ENCODE results near the gene ACTR3. TPM values are rescaled to one million over a fixed set of nuclear protein-coding genes. Genes with fewer than 3 reads are reported as not detected.

The ACTR3 gene
- total and polyA plus RNA-seq, 2 of the 8 experiments (the other 6 are each of a cell fraction or from before 2014, with no cell fraction given): 51.7 to 184 TPM

GRCh38 chr2:113899166-113899565, 9.3 kb downstream of the ACTR3 start:
- Histone ChIP-seq H2BK120ac (replicated peaks; ENCODE audit: low read depth, low read length) (no peak overlapping the region), H3K79me2 (ENCODE audit: control insufficient read depth in 1 of 2, insufficient read depth in 2 of 2, low read length in 2 of 2) (peaks cover 11 to 100% of the 10 kb centered on the region in 2 experiments; a peak in 3 of 4 replicates), H3K4me2 (ENCODE audit: insufficient read depth in 1 of 2, low read depth in 2 of 2, low read length in 2 of 2) (no peak overlapping the region), H2AFZ (ENCODE audit: low read length) (no peak overlapping the region), H2AK5ac (ENCODE audit: low read depth, low read length) (no peak overlapping the region), H3K9me3 (ENCODE audit: insufficient read depth in 2 of 2, low read depth in 1 of 2, low read length in 1 of 2) (no peaks in the 10 kb centered on the region), H3K4ac (replicated peaks; ENCODE audit: insufficient read length, low read depth, low read length) (no peak overlapping the region), H3K27me3 (replicated peaks in 1 of 4; ENCODE audit: control insufficient read depth in 3 of 4, extremely low read depth in 1 of 4, insufficient read depth in 3 of 4, low read length in 3 of 4) (no peaks in the 10 kb centered on the region), H3K23ac (ENCODE audit: insufficient read length) (no peak overlapping the region), H3K18ac (ENCODE audit: extremely low read depth, low read length) (no peak overlapping the region), H3K79me1 (ENCODE audit: low read depth, low read length) (no peaks in the 10 kb centered on the region), H3K27ac (ENCODE audit: low read depth, low read length) (no peak overlapping the region), H4K5ac (ENCODE audit: insufficient read length, low read depth, low read length) (no peak overlapping the region), H2BK5ac (ENCODE audit: low read depth, low read length) (no peak overlapping the region), H2BK20ac (ENCODE audit: low read length) (no peak overlapping the region), H4K20me1 (replicated peaks in 1 of 2; ENCODE audit: control insufficient read depth in 1 of 2, insufficient read depth in 2 of 2, low read length in 2 of 2) (peaks cover 11 to 12% of the 10 kb centered on the region in 2 experiments), H3K4me3 (ENCODE audit: extremely low read depth in 1 of 4, insufficient read depth in 2 of 4, low read depth in 3 of 4, low read length in 4 of 4) (no peak overlapping the region), H2BK12ac (ENCODE audit: low read depth, low read length) (no peak overlapping the region), H3K56ac (replicated peaks; ENCODE audit: insufficient read length, low read depth, low read length) (no peak overlapping the region), H4K91ac (replicated peaks; ENCODE audit: insufficient read length, low read length) (no peak overlapping the region), H3K4me1 (replicated peaks in 1 of 4; ENCODE audit: control insufficient read depth in 3 of 4, insufficient read depth in 4 of 4, low read length in 3 of 4) (peaks cover 0 to 6% (median 5%) of the 10 kb centered on the region in 4 experiments; a peak in 5 of 7 replicates), H3K14ac (ENCODE audit: insufficient read length) (no peak overlapping the region), H3K23me2 (ENCODE audit: low read depth, low read length) (no peaks in the 10 kb centered on the region), H4K8ac (ENCODE audit: extremely low read depth, insufficient read depth, low read length) (no peak overlapping the region), H3K36me3 (ENCODE audit: control insufficient read depth in 2 of 4, insufficient read depth in 4 of 4, low read length in 3 of 4) (no peaks in the 10 kb centered on the region; a peak in 1 of 8 replicates), H2BK15ac (ENCODE audit: low read length) (no peak overlapping the region), H3K9ac (replicated peaks in 1 of 4; ENCODE audit: extremely low read depth in 1 of 4, low read depth in 3 of 4, low read length in 3 of 4) (no peak overlapping the region)
- FAIRE-seq (no peak), DNase-seq (ENCODE audit: low read depth in 1 of 2, low spot score in 2 of 2) (no peak)
- CTCF ChIA-PET (ENCODE audit: partially characterized antibody): interaction anchor here (0.5 to 0.7 kb wide), 3 partner anchors 68 to 762 kb away, joined by 3 read pairs; no protein-coding TSS in a partner anchor
- TF ChIP-seq JUN (IDR thresholded peaks at IDR 0.05; ENCODE audit: low read depth, low read length) (no peak), RBBP5 (IDR thresholded peaks at IDR 0.05; ENCODE audit: borderline replicate concordance, low read depth, low read length) (no peak), MAFK (IDR thresholded peaks at IDR 0.05; ENCODE audit: low read depth, low read length) (no peak), CTCF (IDR thresholded peaks at IDR 0.05; ENCODE audit: control extremely low read depth in 1 of 3, insufficient read depth in 1 of 3, low read depth in 1 of 3, low read length in 3 of 3) (no peak)
- POLR2A ChIA-PET (ENCODE audit: partially characterized antibody): interaction anchor here (2.0 kb wide), 1 partner anchor 9 kb away, joined by 16 read pairs; the partner anchor contains the start of gene ACTR3
